Vagina (tissue), 2 donors: ENCODE measurements around the gene TNRC18.

Experiments
- CTCF ChIP-seq, 3 experiments: fragments of 450-650 bp in 2 of 3; fragments of 200-600 bp in 1 of 3; sonication (generic) in 1 of 3; IDR thresholded peaks; one replicate each; pipeline ENCODE4 v1.5.1; 2017 to 2019; ENCODE audit warnings: antibody characterized with exemption in 3 of 3, mild to moderate bottlenecking in 2 of 3, moderate library complexity in 2 of 3
- POLR2AphosphoS5 ChIP-seq, 2 donors: sonication (generic); formaldehyde crosslinking; IDR thresholded peaks; one replicate each; pipeline ENCODE4 v1.9.0; 2017; ENCODE audit warnings: antibody characterized with exemption in 2 of 2, mild to moderate bottlenecking in 2 of 2, low read depth in 1 of 2; ENCODE audit not compliant: insufficient read depth in 1 of 2

DNA sequence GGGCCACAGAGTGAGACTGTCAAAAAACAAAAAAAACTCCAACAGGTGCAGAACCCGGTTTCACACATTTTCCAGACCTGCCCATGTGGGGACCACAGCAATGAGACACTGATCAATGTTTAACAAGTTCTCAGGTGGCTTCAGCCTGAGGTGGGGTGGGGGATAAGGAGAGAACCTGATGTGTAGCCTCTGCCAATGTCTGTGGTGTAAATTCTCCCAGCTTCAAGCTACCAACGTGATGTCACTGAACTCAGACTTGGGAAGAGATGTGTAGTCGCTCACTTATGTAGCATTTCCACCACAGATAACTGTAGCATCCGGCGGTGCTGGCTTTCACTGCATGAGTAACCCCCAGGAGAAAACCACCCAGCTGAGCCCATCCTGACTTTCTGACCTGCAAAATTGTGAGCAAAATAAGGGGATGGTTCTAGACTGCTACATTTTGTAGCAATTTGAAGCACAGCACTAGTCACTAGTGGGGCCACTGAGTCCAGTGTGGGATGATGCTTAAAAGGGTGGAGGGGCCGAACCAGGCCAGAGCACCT, 13.8 kb upstream of the TNRC18 start:
- TF ChIP-seq CTCF (IDR thresholded peaks at IDR 0.05) (no peak), POLR2AphosphoS5 (IDR thresholded peaks at IDR 0.05; ENCODE audit: insufficient read depth in 1 of 2, low read depth in 1 of 2) (no peak)
